HFFc6 (cell line): Measurements from ENCODE around the gene ALX3. TPM values are rescaled to one million over a fixed set of nuclear protein-coding genes. Genes with fewer than 3 reads are reported as not detected.

ENCODE experiments used
- DNase-seq: peaks from one replicate; pipeline ENCODE4 v3.0.0-alpha.2; 2018
- H3K27ac Mint-ChIP-seq: 2 replicates; pipeline ENCODE4 v1.8.0; 2020; ENCODE audit warnings: mild to moderate bottlenecking, mixed read lengths
- H3K27me3 Mint-ChIP-seq: 2 replicates; pipeline ENCODE4 v1.8.0; 2021; ENCODE audit warnings: mild to moderate bottlenecking, moderate library complexity, mixed read lengths; ENCODE audit not compliant: insufficient read depth
- H3K36me3 Mint-ChIP-seq: 2 replicates; pipeline ENCODE4 v1.8.0; 2021; ENCODE audit warnings: low read depth, mixed read lengths
- H3K4me1 Mint-ChIP-seq: 2 replicates; pipeline ENCODE4 v1.8.0; 2020; ENCODE audit warnings: low read depth, mixed read lengths
- H3K4me3 Mint-ChIP-seq: 2 replicates; pipeline ENCODE4 v1.8.0; 2020; ENCODE audit warnings: mild to moderate bottlenecking, moderate library complexity, mixed read lengths
- H3K9me3 Mint-ChIP-seq: 2 replicates; pipeline ENCODE4 v1.8.0; 2020; ENCODE audit warnings: mild to moderate bottlenecking, mixed read lengths
- CTCF ChIP-seq: fragments of 200-600 bp; sonication (generic); IDR thresholded peaks from 2 replicates; pipeline ENCODE4 v1.5.0; 2021; ENCODE audit warnings: antibody characterized with exemption, mild to moderate bottlenecking
- total RNA-seq, 6 experiments: library from RNA; stranded (reverse); fragmentation: NEBNext Ultra II Directional; extraction: Animal tissue kit (Norgen Biotek cat#: 25700); gene quantifications; 2 replicates in 1 of 6; 3 replicates in 5 of 6; pipeline ENCODE4 v1.2.3, GENCODE V29; 2021

Gene ALX3
- total RNA-seq, 6 experiments from 2014 or later: 1.0 to 10.0 (median 1.4) TPM

GRCh38 chr1:110051262-110051648 is 19.2 kb downstream of the ALX3 start:
- TF ChIP-seq CTCF: no peak
- DNase-seq: peak; percentile 75
- H3K4me1 Mint-ChIP-seq: peaks cover 82% of the 10 kb centered on the region
- peaks cover 4% of the 10 kb centered on the region for H3K27me3 Mint-ChIP-seq
- peak overlapping the region; percentile 90 for H3K27ac Mint-ChIP-seq
- H3K4me3 Mint-ChIP-seq: peak overlapping the region; percentile 9
- H3K9me3 Mint-ChIP-seq: no peaks in the 10 kb centered on the region
- H3K36me3 Mint-ChIP-seq: peaks cover 63% of the 10 kb centered on the region

DNA sequence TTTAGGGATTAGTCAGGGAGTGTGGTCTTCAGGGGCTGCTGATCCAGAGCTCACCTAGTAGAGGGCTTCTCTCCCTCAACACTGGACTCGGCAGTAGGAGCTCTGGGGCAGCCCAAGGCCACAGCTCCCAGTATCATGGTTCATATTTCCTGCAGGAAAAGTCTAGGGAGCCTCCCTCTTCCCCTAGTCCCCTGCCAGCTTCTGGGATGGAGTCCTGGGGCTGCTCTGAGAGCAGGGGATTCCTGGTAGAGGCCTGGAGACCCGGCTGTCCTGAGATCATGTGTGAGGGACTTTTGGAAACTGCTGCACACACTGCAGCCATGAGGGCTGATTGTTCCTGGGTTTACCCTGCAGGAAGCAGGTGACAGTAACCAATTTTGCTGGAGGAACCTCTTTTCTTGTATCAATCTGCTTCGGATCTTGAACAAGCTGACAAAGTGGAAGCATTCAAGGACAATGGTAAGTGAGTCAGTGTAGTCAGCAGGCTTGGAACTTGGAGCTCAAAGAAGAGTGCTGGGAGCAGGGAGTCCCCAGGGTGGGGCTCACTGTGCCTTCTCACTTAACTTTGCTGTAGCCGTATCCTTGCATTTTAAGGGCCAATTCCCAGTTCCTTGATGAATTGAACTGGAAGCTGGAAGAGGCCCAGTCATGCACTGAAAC is 19.7 kb downstream of the ALX3 start:
- no peaks in the 10 kb centered on the region for H3K9me3 Mint-ChIP-seq
- H3K27ac Mint-ChIP-seq: peak overlapping the region; percentile 90
- H3K36me3 Mint-ChIP-seq: peaks cover 60% of the 10 kb centered on the region
- H3K4me3 Mint-ChIP-seq: peak overlapping the region; percentile 9; the same call in 1 of the 2 replicates
- DNase-seq: peak; percentile 60
- peaks cover 76% of the 10 kb centered on the region for H3K4me1 Mint-ChIP-seq
- peaks cover 4% of the 10 kb centered on the region for H3K27me3 Mint-ChIP-seq
- TF ChIP-seq CTCF: no peak

- TF ChIP-seq CTCF: no peak
- peaks cover 58% of the 10 kb centered on the region for H3K36me3 Mint-ChIP-seq
- no peak for DNase-seq
- peaks cover 4% of the 10 kb centered on the region for H3K27me3 Mint-ChIP-seq
- H3K4me3 Mint-ChIP-seq: no peak overlapping the region
- H3K9me3 Mint-ChIP-seq: no peaks in the 10 kb centered on the region
- H3K27ac Mint-ChIP-seq: peak overlapping the region; percentile 90
- H3K4me1 Mint-ChIP-seq: peaks cover 69% of the 10 kb centered on the region
Observed at GRCh38 chr1:110049801-110050601, 20.5 kb downstream of the ALX3 start.

DNA sequence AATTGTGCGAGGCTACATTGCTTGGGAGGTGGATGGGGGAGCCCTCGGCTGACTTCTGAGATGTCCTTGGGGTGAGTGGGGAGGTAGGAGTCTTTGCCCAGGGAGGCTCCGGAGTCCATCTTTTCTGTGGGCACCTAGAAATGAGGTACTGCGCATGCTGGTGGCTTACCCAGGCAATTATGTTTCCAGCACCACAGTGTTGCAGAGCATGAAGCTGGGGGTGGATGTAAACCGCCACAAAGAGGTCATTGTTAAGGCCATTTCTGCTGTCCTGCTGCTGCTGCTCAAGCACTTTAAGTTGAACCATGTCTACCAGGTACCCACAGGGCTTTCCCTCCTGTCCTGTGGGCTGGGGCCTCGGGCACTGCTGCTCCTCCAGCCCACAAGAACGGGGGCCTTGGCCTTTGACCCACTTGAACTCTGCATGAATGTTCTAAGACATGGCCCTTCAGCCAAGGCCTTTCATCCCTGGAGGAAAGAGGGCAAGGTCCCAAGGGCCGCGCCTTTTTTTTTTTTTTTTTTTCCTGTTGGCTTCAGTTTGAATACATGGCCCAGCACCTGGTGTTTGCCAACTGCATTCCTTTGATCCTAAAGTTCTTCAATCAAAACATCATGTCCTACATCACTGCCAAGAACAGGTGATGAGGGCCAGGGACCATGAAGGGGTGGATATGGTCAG is 21.4 kb downstream of the ALX3 start:
- H3K4me1 Mint-ChIP-seq: peaks cover 60% of the 10 kb centered on the region
- no peaks in the 10 kb centered on the region for H3K9me3 Mint-ChIP-seq
- H3K27me3 Mint-ChIP-seq: peaks cover 4% of the 10 kb centered on the region
- no peak for TF ChIP-seq CTCF
- H3K4me3 Mint-ChIP-seq: no peak overlapping the region
- H3K27ac Mint-ChIP-seq: peak overlapping the region; percentile 90; the same call in 1 of the 2 replicates
- peaks cover 62% of the 10 kb centered on the region for H3K36me3 Mint-ChIP-seq
- no peak for DNase-seq

DNA sequence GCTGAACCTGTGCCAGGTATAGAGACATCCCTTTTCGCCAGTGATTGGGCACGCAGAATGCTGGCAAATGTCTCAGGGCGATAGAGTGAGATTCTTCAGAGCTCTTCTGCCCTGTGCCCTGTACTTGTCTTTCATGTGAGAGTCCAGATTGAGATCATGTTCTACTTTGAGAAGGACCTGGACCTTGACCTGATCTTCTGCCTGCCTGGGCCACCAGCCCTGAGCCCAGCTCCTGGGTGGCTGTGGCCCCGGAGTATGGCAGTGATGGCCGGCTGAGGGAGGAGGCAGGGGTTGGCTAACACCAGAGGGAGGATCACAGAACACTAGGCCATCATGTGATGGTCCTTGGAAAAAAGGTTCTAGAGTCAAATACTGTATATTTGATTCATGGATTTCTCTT is 22.2 kb downstream of the ALX3 start:
- H3K9me3 Mint-ChIP-seq: no peaks in the 10 kb centered on the region
- no peak for TF ChIP-seq CTCF
- no peak for DNase-seq
- peak overlapping the region; percentile 32; the same call in 1 of the 2 replicates for H3K27ac Mint-ChIP-seq
- H3K27me3 Mint-ChIP-seq: peaks cover 4% of the 10 kb centered on the region
- H3K4me1 Mint-ChIP-seq: peaks cover 51% of the 10 kb centered on the region
- H3K36me3 Mint-ChIP-seq: peaks cover 58% of the 10 kb centered on the region
- H3K4me3 Mint-ChIP-seq: no peak overlapping the region
